AG09319 (cell line): ENCODE data around the gene TPD52L1.

ENCODE experiments used
- DNase-seq: peaks from one replicate; pipeline ENCODE4 v3.0.0-alpha.2; 2010; ENCODE audit warnings: low read depth; ENCODE audit errors: extremely low read depth
- CTCF ChIP-seq: IDR thresholded peaks from 2 replicates; pipeline ENCODE4 v1.5.1; 2011; ENCODE audit warnings: low read depth, mild to moderate bottlenecking, inconsistent platforms, low read length, moderate library complexity

The TPD52L1 gene

GRCh38 chr6:125228981-125229479 is 75.5 kb downstream of the TPD52L1 start:
- TF ChIP-seq CTCF = no peak
- DNase-seq = no peak

GRCh38 chr6:125230674-125231073 is 77.1 kb downstream of the TPD52L1 start:
- no peak for TF ChIP-seq CTCF
- no peak for DNase-seq

GRCh38 chr6:125231133-125231532 is 77.6 kb downstream of the TPD52L1 start:
- TF ChIP-seq CTCF = no peak
- DNase-seq = no peak

- no peak for DNase-seq
- TF ChIP-seq CTCF = no peak
Observed at GRCh38 chr6:125231574-125232343, 78.2 kb downstream of the TPD52L1 start.

GRCh38 chr6:125232466-125232865 is 78.9 kb downstream of the TPD52L1 start:
- peak; percentile 23 for DNase-seq
- no peak for TF ChIP-seq CTCF

- TF ChIP-seq CTCF = no peak
- DNase-seq = no peak
Observed at GRCh38 chr6:125233202-125233601, 79.6 kb downstream of the TPD52L1 start.

GRCh38 chr6:125236536-125237327 is 83.2 kb downstream of the TPD52L1 start:
- TF ChIP-seq CTCF = no peak
- DNase-seq = no peak
